ENCODE data around the gene PIP5K1A.
"Not testable (repeated sequence)": the region's sequence is repeated elsewhere in the genome, so short reads cannot be mapped to it uniquely, and the experiment has no call there.

PIP5K1A gene

GRCh38 chr1:151192047-151192446, 6.3 kb upstream of the PIP5K1A start:
- no peak for DNase-seq (ENCODE audit: low read depth in 2 of 2)

GRCh38 chr1:151193304-151193703, 5.0 kb upstream of the PIP5K1A start:
- DNase-seq (ENCODE audit: low read depth in 2 of 2), result no peak

- DNase-seq (ENCODE audit: low read depth in 2 of 2), result no peak
These were observed 4.5 kb upstream of the PIP5K1A start for GRCh38 chr1:151193856-151194255.

GRCh38 chr1:151194894-151195594, 3.3 kb upstream of the PIP5K1A start:
- DNase-seq (ENCODE audit: low read depth in 2 of 2), result not testable (repeated sequence)

- no peak for DNase-seq (ENCODE audit: low read depth in 2 of 2)
These were observed 2.0 kb upstream of the PIP5K1A start for GRCh38 chr1:151196292-151196800.

GRCh38 chr1:151197863-151198253, 494 bp upstream of the PIP5K1A start:
- no peak for DNase-seq (ENCODE audit: low read depth in 2 of 2)

GRCh38 chr1:151199873-151200581, 1.7 kb downstream of the PIP5K1A start:
- DNase-seq (ENCODE audit: low read depth in 2 of 2), result no peak

- DNase-seq (ENCODE audit: low read depth in 2 of 2), result not testable (repeated sequence)
These were observed 7.1 kb downstream of the PIP5K1A start for GRCh38 chr1:151205381-151205965.

- DNase-seq (ENCODE audit: low read depth in 2 of 2), result no peak
These were observed 12.5 kb downstream of the PIP5K1A start for GRCh38 chr1:151210830-151211229.

GRCh38 chr1:151211972-151212705, 13.8 kb downstream of the PIP5K1A start:
- no peak for DNase-seq (ENCODE audit: low read depth in 2 of 2)

- no peak for DNase-seq (ENCODE audit: low read depth in 2 of 2)
These were observed 15.2 kb downstream of the PIP5K1A start for GRCh38 chr1:151213560-151213959.

GRCh38 chr1:151221616-151222015, 23.3 kb downstream of the PIP5K1A start:
- DNase-seq (ENCODE audit: low read depth in 2 of 2), result no peak

GRCh38 chr1:151222130-151222529, 23.8 kb downstream of the PIP5K1A start:
- DNase-seq (ENCODE audit: low read depth in 2 of 2), result no peak

GRCh38 chr1:151235235-151235634, 36.9 kb downstream of the PIP5K1A start:
- DNase-seq (ENCODE audit: low read depth in 2 of 2), result no peak

- DNase-seq (ENCODE audit: low read depth in 2 of 2), result no peak
These were observed 39.5 kb downstream of the PIP5K1A start for GRCh38 chr1:151237678-151238466.

- no peak for DNase-seq (ENCODE audit: low read depth in 2 of 2)
These were observed 40.1 kb downstream of the PIP5K1A start for GRCh38 chr1:151238467-151238739.

- no peak for DNase-seq (ENCODE audit: low read depth in 2 of 2)
These were observed 44.1 kb downstream of the PIP5K1A start for GRCh38 chr1:151242442-151242841.

- DNase-seq (ENCODE audit: low read depth in 2 of 2), result no peak
These were observed 45.4 kb downstream of the PIP5K1A start for GRCh38 chr1:151243683-151244216.

- DNase-seq (ENCODE audit: low read depth in 2 of 2), result no peak
These were observed 48.4 kb downstream of the PIP5K1A start for GRCh38 chr1:151246786-151247185.

- DNase-seq (ENCODE audit: low read depth in 2 of 2), result peak; percentile 24 to 29
These were observed 53.5 kb downstream of the PIP5K1A start for GRCh38 chr1:151251656-151252470.

Measured in stimulated activated CD4-positive, alpha-beta T cell treated with anti-CD3 and anti-CD28 coated beads, Interleukin-1b, Interleukin-23, amount 100 ng/mL, for 1 hour (primary cell).